ENCODE data around the gene ATP6V1C2.

DNA sequence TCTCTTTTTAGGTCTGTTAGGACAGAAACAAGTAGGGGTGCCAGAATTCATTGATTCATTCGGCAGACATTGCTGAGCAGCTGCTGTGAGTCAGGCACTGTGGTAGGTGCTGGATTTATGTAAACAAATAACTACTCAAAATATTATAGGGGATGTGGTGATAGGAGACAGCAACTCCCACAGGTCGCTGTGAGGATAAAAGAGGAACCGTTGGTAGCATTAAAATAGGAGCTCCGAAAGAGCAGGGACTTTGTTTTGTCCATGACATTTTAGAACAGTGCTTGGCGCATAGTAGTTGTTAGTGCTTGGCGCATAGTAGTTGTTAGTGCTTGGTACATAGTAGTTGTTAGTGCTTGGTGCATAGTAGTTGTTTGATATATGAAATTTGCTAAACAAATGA is 29.2 kb downstream of the ATP6V1C2 start:
- TF ChIP-seq, protein P1, sequence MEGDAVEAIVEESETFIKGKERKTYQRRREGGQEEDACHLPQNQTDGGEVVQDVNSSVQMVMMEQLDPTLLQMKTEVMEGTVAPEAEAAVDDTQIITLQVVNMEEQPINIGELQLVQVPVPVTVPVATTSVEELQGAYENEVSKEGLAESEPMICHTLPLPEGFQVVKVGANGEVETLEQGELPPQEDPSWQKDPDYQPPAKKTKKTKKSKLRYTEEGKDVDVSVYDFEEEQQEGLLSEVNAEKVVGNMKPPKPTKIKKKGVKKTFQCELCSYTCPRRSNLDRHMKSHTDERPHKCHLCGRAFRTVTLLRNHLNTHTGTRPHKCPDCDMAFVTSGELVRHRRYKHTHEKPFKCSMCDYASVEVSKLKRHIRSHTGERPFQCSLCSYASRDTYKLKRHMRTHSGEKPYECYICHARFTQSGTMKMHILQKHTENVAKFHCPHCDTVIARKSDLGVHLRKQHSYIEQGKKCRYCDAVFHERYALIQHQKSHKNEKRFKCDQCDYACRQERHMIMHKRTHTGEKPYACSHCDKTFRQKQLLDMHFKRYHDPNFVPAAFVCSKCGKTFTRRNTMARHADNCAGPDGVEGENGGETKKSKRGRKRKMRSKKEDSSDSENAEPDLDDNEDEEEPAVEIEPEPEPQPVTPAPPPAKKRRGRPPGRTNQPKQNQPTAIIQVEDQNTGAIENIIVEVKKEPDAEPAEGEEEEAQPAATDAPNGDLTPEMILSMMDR (IDR thresholded peaks at IDR 0.05; ENCODE audit: low read depth, low read length), result no peak
- no peak for TF ChIP-seq EZH2phosphoT487 (IDR thresholded peaks at IDR 0.05; ENCODE audit: low read depth)

Data from OCI-LY3 (cell line).